C4-2B (cell line): Measurements from ENCODE around the gene MAFG.

ENCODE experiments used
- ZFX ChIP-seq: fragments of 450-650 bp; IDR thresholded peaks from 2 replicates; pipeline ENCODE4 v1.6.1; 2017
- TF ChIP-seq, protein P1 (sequence below): fragments of 450-650 bp; conservative IDR thresholded peaks from 2 replicates; pipeline ENCODE4 v1.5.1; 2017; ENCODE audit warnings: mild to moderate bottlenecking

DNA sequence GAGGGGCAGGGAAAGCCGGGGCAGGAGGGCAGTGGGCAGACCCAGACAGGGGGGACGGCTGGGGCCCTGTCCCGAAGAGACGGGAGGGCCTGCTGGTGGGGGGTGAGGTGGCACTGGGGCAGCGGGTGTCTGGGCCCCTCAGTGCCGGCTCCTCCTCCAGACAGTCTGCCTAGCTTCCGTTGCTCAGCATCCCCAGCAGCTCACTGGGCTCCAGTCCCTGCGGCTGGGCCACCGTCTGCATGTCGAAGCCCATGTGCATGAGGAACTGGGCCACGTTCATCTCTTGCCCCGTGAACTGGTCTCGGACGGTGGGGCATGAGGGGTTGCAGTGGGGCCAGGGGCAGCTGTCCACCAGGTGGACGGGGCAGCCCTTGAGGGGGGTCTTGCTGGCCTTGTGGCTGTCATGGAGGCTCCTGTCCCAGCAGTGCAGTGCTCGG, 25.3 kb upstream of the MAFG start:
- TF ChIP-seq, protein P1, sequence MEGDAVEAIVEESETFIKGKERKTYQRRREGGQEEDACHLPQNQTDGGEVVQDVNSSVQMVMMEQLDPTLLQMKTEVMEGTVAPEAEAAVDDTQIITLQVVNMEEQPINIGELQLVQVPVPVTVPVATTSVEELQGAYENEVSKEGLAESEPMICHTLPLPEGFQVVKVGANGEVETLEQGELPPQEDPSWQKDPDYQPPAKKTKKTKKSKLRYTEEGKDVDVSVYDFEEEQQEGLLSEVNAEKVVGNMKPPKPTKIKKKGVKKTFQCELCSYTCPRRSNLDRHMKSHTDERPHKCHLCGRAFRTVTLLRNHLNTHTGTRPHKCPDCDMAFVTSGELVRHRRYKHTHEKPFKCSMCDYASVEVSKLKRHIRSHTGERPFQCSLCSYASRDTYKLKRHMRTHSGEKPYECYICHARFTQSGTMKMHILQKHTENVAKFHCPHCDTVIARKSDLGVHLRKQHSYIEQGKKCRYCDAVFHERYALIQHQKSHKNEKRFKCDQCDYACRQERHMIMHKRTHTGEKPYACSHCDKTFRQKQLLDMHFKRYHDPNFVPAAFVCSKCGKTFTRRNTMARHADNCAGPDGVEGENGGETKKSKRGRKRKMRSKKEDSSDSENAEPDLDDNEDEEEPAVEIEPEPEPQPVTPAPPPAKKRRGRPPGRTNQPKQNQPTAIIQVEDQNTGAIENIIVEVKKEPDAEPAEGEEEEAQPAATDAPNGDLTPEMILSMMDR = no peak
- TF ChIP-seq ZFX = no peak
